WTC11 (cell line): ENCODE results near the gene CRYBB1. TPM values are rescaled to one million over a fixed set of nuclear protein-coding genes. Genes with fewer than 3 reads are reported as not detected.
A peak's percentile ranks its signal among the peaks of the same experiment; 100 is the strongest.

ENCODE experiments used
- ATAC-seq: fragments of 200-7000 bp; cut with Tn5 transposase; 2 replicates; pipeline ENCODE4 v1.10.0; 2021; ENCODE audit warnings: mild to moderate bottlenecking, moderate library complexity
- CTCF ChIA-PET: fragments of 300-600 bp; sonication (Branson Sonifier 250); formaldehyde crosslinking; loops from one replicate; lab custom pipeline; 2021; ENCODE audit warnings: antibody characterized with exemption; lab: Charles Lee
- POLR2A ChIA-PET: fragments of 350-600 bp; sonication (Branson Sonifier 250); formaldehyde crosslinking; loops from one replicate; lab custom pipeline; 2021; ENCODE audit warnings: antibody characterized with exemption; lab: Charles Lee
- DNase-seq: peaks from one replicate; pipeline ENCODE4 v3.0.0; 2021; ENCODE audit warnings: low spot score
- H3K27ac Mint-ChIP-seq: 2 replicates; pipeline ENCODE4 v1.8.0; 2021; ENCODE audit warnings: mixed read lengths
- H3K27me3 Mint-ChIP-seq: 2 replicates; pipeline ENCODE4 v1.8.0; 2021; ENCODE audit warnings: low read depth, mild to moderate bottlenecking, moderate library complexity, mixed read lengths
- H3K36me3 Mint-ChIP-seq: 2 replicates; pipeline ENCODE4 v1.8.0; 2021; ENCODE audit warnings: mixed read lengths
- H3K4me1 Mint-ChIP-seq: 2 replicates; pipeline ENCODE4 v1.8.0; 2022; ENCODE audit warnings: mixed read lengths
- H3K4me3 Mint-ChIP-seq: 2 replicates; pipeline ENCODE4 v1.8.0; 2021; ENCODE audit warnings: mild to moderate bottlenecking, moderate library complexity, mixed read lengths
- H3K9me3 Mint-ChIP-seq: 2 replicates; pipeline ENCODE4 v1.8.0; 2021; ENCODE audit warnings: mixed read lengths
- ATF3 ChIP-seq: sonication (generic); formaldehyde crosslinking; conservative IDR thresholded peaks from 2 replicates; pipeline ENCODE4 v1.8.1; 2022; ENCODE audit warnings: mild to moderate bottlenecking, missing genetic modification reagents
- CREB1 ChIP-seq: sonication (generic); formaldehyde crosslinking; IDR thresholded peaks from 2 replicates; pipeline ENCODE4 v1.8.0; 2023; ENCODE audit warnings: mild to moderate bottlenecking, missing genetic modification reagents
- CREM ChIP-seq: sonication (generic); formaldehyde crosslinking; IDR thresholded peaks from 2 replicates; pipeline ENCODE4 v1.8.1; 2022; ENCODE audit warnings: mild to moderate bottlenecking, missing genetic modification reagents, moderate library complexity
- FOXK1 ChIP-seq: sonication (generic); formaldehyde crosslinking; IDR thresholded peaks from 2 replicates; pipeline ENCODE4 v1.8.0; 2022; ENCODE audit warnings: mild to moderate bottlenecking, moderate library complexity, missing genetic modification reagents
- GRHL2 ChIP-seq: fragments of 250-450 bp; sonication (Bioruptor Pico); IDR thresholded peaks from 2 replicates; pipeline ENCODE4 v1.8.0; 2022; ENCODE audit warnings: mild to moderate bottlenecking, moderate library complexity; ENCODE audit not compliant: insufficient replicate concordance, severe bottlenecking
- HMGA2 ChIP-seq: fragments of 250-450 bp; sonication (Bioruptor Pico); IDR thresholded peaks from 2 replicates; pipeline ENCODE4 v1.4.0; 2021; ENCODE audit warnings: mild to moderate bottlenecking, moderate library complexity
- NFYB ChIP-seq: sonication (generic); formaldehyde crosslinking; conservative IDR thresholded peaks from 2 replicates; pipeline ENCODE4 v1.8.0; 2022; ENCODE audit warnings: low read depth, missing genetic modification reagents
- OVOL2 ChIP-seq: fragments of 250-450 bp; sonication (Bioruptor Pico); IDR thresholded peaks from 2 replicates; pipeline ENCODE4 v1.9.0; 2021; ENCODE audit warnings: mild to moderate bottlenecking, borderline replicate concordance
- PRDM15 ChIP-seq: sonication (generic); formaldehyde crosslinking; IDR thresholded peaks from 2 replicates; pipeline ENCODE4 v1.8.0; 2022; ENCODE audit warnings: missing genetic modification reagents
- TP53 ChIP-seq: sonication (generic); formaldehyde crosslinking; IDR thresholded peaks from 2 replicates; pipeline ENCODE4 v1.8.1; 2023; ENCODE audit warnings: mild to moderate bottlenecking, missing genetic modification reagents
- ZBTB43 ChIP-seq: sonication (generic); formaldehyde crosslinking; IDR thresholded peaks from 2 replicates; pipeline ENCODE4 v1.8.1; 2023; ENCODE audit warnings: mild to moderate bottlenecking, missing genetic modification reagents
- ZNF232 ChIP-seq: sonication (generic); formaldehyde crosslinking; IDR thresholded peaks from 2 replicates; pipeline ENCODE4 v1.8.0; 2022; ENCODE audit warnings: mild to moderate bottlenecking, missing genetic modification reagents
- ZNF281 ChIP-seq: sonication (generic); formaldehyde crosslinking; IDR thresholded peaks from 2 replicates; pipeline ENCODE4 v1.8.0; 2023; ENCODE audit warnings: mild to moderate bottlenecking, missing genetic modification reagents
- ZNF396 ChIP-seq: fragments of 250-450 bp; sonication (Bioruptor Pico); IDR thresholded peaks from 2 replicates; pipeline ENCODE4 v1.8.0; 2021; ENCODE audit warnings: mild to moderate bottlenecking, moderate library complexity, borderline replicate concordance
- ZNF671 ChIP-seq: fragments of 250-450 bp; sonication (Bioruptor Pico); IDR thresholded peaks from 2 replicates; pipeline ENCODE4 v1.8.0; 2021; ENCODE audit warnings: mild to moderate bottlenecking
- total RNA-seq: library from RNA; stranded (reverse); gene quantifications from 3 replicates; pipeline ENCODE4 v1.2.3, GENCODE V29; 2021
- TF ChIP-seq, protein P1 (sequence below): sonication (generic); formaldehyde crosslinking; conservative IDR thresholded peaks from 2 replicates; pipeline ENCODE4 v1.8.1; 2023; ENCODE audit warnings: mild to moderate bottlenecking, low read depth, missing genetic modification reagents, moderate library complexity
- TF ChIP-seq, protein P2 (sequence below): sonication (generic); formaldehyde crosslinking; IDR thresholded peaks from 2 replicates; pipeline ENCODE4 v1.8.1; 2023; ENCODE audit warnings: mild to moderate bottlenecking, missing genetic modification reagents, borderline replicate concordance
- TF ChIP-seq, protein P3 (sequence below): fragments of 200-600 bp; IDR thresholded peaks from 2 replicates; pipeline ENCODE4 v1.8.0; 2022; ENCODE audit warnings: antibody characterized with exemption

Gene CRYBB1
- total RNA-seq, 1 experiment from 2014 or later, result 4.0 TPM

GRCh38 chr22:26587991-26588613 lies 29.7 kb downstream of the CRYBB1 start (continued):
- TF ChIP-seq ZNF281 (CRISPR knock-in tag) (no peak), ZBTB43 (CRISPR knock-in tag) (no peak)
- TF ChIP-seq, protein P1, sequence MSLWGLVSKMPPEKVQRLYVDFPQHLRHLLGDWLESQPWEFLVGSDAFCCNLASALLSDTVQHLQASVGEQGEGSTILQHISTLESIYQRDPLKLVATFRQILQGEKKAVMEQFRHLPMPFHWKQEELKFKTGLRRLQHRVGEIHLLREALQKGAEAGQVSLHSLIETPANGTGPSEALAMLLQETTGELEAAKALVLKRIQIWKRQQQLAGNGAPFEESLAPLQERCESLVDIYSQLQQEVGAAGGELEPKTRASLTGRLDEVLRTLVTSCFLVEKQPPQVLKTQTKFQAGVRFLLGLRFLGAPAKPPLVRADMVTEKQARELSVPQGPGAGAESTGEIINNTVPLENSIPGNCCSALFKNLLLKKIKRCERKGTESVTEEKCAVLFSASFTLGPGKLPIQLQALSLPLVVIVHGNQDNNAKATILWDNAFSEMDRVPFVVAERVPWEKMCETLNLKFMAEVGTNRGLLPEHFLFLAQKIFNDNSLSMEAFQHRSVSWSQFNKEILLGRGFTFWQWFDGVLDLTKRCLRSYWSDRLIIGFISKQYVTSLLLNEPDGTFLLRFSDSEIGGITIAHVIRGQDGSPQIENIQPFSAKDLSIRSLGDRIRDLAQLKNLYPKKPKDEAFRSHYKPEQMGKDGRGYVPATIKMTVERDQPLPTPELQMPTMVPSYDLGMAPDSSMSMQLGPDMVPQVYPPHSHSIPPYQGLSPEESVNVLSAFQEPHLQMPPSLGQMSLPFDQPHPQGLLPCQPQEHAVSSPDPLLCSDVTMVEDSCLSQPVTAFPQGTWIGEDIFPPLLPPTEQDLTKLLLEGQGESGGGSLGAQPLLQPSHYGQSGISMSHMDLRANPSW, result no peak

DNA sequence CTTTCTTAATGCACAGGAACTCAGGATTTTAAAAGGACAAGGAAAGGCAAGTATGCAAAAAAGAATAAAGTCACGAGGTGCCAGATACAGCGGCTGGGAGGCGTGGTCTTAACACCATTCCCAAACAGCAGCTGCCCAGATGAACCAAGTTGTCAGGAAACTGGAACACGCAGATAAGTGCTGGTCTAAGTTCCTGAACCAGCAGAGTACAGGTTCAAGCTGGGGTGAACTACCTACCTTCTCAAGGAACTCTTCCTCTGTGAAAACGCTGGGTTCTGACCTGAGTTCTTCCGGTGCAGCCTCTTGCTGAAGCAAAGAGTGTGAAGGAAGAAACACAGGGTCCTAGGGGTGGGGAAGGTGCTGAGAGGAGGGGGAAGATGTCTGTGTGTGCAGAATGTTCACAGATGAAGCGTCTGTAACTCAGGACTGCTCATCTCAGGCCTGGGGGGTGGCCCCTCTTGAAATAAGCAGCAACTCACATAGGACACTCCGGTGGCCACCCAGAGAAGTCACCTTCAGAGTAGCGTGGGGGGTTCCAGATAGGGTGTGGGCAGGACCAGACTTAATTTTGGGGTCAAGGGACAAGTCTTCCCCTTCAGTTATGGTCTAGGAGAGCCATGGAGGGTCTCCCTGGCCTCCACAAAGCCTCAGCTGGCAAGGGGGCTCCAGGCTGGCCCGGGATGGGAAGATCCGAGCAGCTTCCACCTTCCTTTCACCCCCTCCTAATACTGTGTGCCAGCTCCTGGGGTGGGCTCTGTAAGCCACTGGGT lies 31.1 kb downstream of the CRYBB1 start:
- H3K4me1 Mint-ChIP-seq, result peaks cover 53% of the 10 kb centered on the region
- H3K27me3 Mint-ChIP-seq, result no peaks in the 10 kb centered on the region
- ChIA-PET POLR2A (no interaction called here), CTCF (interaction anchor here (0.9 kb wide), 1 partner anchor 55 kb away, joined by 3 read pairs; no protein-coding TSS in a partner anchor)
- DNase-seq, result no peak
- peaks cover 23% of the 10 kb centered on the region for H3K36me3 Mint-ChIP-seq
- no peak overlapping the region for H3K4me3 Mint-ChIP-seq
- H3K27ac Mint-ChIP-seq, result peak overlapping the region; percentile 74
- peaks cover 6% of the 10 kb centered on the region; the same call in 1 of the 2 replicates for H3K9me3 Mint-ChIP-seq
- ATAC-seq, result no peak
- TF ChIP-seq NFYB (no peak), GRHL2 (CRISPR knock-in tag) (no peak), FOXK1 (no peak), PRDM15 (CRISPR knock-in tag) (no peak), ZNF232 (CRISPR knock-in tag) (no peak), HMGA2 (no peak), OVOL2 (CRISPR knock-in tag) (no peak), CREB1 (CRISPR knock-in tag) (no peak), ATF3 (CRISPR knock-in tag) (no peak), ZNF671 (no peak), ZNF396 (CRISPR knock-in tag) (no peak), TP53 (CRISPR knock-in tag) (no peak), CREM (no peak)
- TF ChIP-seq, protein P2, sequence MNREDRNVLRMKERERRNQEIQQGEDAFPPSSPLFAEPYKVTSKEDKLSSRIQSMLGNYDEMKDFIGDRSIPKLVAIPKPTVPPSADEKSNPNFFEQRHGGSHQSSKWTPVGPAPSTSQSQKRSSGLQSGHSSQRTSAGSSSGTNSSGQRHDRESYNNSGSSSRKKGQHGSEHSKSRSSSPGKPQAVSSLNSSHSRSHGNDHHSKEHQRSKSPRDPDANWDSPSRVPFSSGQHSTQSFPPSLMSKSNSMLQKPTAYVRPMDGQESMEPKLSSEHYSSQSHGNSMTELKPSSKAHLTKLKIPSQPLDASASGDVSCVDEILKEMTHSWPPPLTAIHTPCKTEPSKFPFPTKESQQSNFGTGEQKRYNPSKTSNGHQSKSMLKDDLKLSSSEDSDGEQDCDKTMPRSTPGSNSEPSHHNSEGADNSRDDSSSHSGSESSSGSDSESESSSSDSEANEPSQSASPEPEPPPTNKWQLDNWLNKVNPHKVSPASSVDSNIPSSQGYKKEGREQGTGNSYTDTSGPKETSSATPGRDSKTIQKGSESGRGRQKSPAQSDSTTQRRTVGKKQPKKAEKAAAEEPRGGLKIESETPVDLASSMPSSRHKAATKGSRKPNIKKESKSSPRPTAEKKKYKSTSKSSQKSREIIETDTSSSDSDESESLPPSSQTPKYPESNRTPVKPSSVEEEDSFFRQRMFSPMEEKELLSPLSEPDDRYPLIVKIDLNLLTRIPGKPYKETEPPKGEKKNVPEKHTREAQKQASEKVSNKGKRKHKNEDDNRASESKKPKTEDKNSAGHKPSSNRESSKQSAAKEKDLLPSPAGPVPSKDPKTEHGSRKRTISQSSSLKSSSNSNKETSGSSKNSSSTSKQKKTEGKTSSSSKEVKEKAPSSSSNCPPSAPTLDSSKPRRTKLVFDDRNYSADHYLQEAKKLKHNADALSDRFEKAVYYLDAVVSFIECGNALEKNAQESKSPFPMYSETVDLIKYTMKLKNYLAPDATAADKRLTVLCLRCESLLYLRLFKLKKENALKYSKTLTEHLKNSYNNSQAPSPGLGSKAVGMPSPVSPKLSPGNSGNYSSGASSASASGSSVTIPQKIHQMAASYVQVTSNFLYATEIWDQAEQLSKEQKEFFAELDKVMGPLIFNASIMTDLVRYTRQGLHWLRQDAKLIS (CRISPR knock-in tag), result no peak
- TF ChIP-seq, protein P3, sequence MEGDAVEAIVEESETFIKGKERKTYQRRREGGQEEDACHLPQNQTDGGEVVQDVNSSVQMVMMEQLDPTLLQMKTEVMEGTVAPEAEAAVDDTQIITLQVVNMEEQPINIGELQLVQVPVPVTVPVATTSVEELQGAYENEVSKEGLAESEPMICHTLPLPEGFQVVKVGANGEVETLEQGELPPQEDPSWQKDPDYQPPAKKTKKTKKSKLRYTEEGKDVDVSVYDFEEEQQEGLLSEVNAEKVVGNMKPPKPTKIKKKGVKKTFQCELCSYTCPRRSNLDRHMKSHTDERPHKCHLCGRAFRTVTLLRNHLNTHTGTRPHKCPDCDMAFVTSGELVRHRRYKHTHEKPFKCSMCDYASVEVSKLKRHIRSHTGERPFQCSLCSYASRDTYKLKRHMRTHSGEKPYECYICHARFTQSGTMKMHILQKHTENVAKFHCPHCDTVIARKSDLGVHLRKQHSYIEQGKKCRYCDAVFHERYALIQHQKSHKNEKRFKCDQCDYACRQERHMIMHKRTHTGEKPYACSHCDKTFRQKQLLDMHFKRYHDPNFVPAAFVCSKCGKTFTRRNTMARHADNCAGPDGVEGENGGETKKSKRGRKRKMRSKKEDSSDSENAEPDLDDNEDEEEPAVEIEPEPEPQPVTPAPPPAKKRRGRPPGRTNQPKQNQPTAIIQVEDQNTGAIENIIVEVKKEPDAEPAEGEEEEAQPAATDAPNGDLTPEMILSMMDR, result no peak
